Dedifferentiated amniotic fluid mesenchymal stem cell (primary cell): ENCODE measurements around the gene MAPKAP1.
"Not testable (repeated sequence)": the region's sequence is repeated elsewhere in the genome, so short reads cannot be mapped to it uniquely, and the experiment has no call there.

Experiments
- DNase-seq: peaks from one replicate; pipeline ENCODE4 v3.0.0-alpha.2; 2016; ENCODE audit errors: extremely low spot score

Gene MAPKAP1

GRCh38 chr9:125411171-125411756, 295.7 kb downstream of the MAPKAP1 start:
- DNase-seq: no peak

GRCh38 chr9:125410522-125410894, 296.5 kb downstream of the MAPKAP1 start:
- no peak for DNase-seq

GRCh38 chr9:125409637-125410521, 297.1 kb downstream of the MAPKAP1 start:
- DNase-seq: no peak

- DNase-seq: no peak
Observed at GRCh38 chr9:125409217-125409636, 297.8 kb downstream of the MAPKAP1 start.

GRCh38 chr9:125407974-125408900, 298.8 kb downstream of the MAPKAP1 start:
- DNase-seq: peak; percentile 58

GRCh38 chr9:125407432-125407973, 299.5 kb downstream of the MAPKAP1 start:
- DNase-seq: no peak

- DNase-seq: no peak
Observed at GRCh38 chr9:125406810-125407087, 300.3 kb downstream of the MAPKAP1 start.

GRCh38 chr9:125405938-125406809, 300.8 kb downstream of the MAPKAP1 start:
- DNase-seq: no peak

- DNase-seq: no peak
Observed at GRCh38 chr9:125404733-125405132, 302.3 kb downstream of the MAPKAP1 start.

- DNase-seq: no peak
Observed at GRCh38 chr9:125400725-125401716, 306.0 kb downstream of the MAPKAP1 start.

GRCh38 chr9:125400232-125400631, 306.8 kb downstream of the MAPKAP1 start:
- DNase-seq: not testable (repeated sequence)

GRCh38 chr9:125399666-125400065, 307.3 kb downstream of the MAPKAP1 start:
- no peak for DNase-seq

GRCh38 chr9:125399165-125399564, 307.8 kb downstream of the MAPKAP1 start:
- DNase-seq: no peak

GRCh38 chr9:125398243-125398642, 308.8 kb downstream of the MAPKAP1 start:
- DNase-seq: no peak

- no peak for DNase-seq
Observed at GRCh38 chr9:125397736-125398135, 309.3 kb downstream of the MAPKAP1 start.

GRCh38 chr9:125396799-125397198, 310.2 kb downstream of the MAPKAP1 start:
- DNase-seq: no peak

GRCh38 chr9:125393426-125393825, 313.6 kb downstream of the MAPKAP1 start:
- no peak for DNase-seq

GRCh38 chr9:125391704-125392103, 315.3 kb downstream of the MAPKAP1 start:
- no peak for DNase-seq

GRCh38 chr9:125388978-125389377, 318.0 kb downstream of the MAPKAP1 start:
- no peak for DNase-seq
